GM18498 (cell line): ENCODE measurements around the gene CRYGB.
"Not testable (repeated sequence)": the region's sequence is repeated elsewhere in the genome, so short reads cannot be mapped to it uniquely, and the experiment has no call there.

ENCODE experiments used
- ATAC-seq: cut with Tn5 transposase; IDR thresholded peaks from one replicate; pipeline ENCODE4 v1.9.1; 2021; ENCODE audit warnings: mild to moderate bottlenecking, moderate library complexity; ENCODE audit not compliant: unreplicated experiment

Gene CRYGB

DNA sequence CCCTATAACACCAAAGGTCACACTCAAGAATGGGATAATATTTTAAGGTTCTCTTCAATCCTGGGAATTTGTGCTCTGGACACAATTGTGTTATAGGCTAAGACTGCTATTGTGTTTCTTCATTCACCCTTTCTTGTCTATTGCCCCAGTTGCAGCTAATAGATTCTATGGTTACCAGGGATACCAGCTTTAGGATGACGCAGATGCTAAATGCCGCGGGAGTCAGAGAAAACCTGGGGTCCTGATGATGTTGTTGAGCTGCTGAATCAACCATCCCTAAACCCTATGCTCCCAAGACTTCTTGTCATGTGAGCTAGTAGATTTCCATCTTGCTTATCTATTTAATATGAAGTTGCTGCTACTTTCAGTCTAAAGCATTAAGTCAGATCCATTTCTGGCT is 27.0 kb downstream of the CRYGB start:
- ATAC-seq = no peak

DNA sequence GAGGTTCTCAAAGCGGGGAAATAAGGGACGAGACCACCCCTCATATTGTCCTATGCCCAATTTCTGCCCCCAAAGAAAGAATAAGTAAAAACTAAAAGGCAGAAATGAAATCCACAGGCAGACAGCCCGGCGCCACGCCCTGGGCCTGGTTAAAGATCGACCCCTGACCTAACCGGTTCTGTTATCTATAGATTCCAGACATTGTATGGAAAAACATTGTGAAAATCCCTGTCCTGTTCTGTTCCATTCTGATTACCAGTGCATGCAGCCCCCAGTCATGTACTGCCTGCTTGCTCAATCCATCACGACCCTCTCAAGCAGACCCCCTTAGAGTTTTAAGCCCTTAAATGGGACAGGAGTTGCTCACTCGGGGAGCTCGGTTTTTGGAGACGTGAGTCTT is 28.6 kb downstream of the CRYGB start:
- not testable (repeated sequence) for ATAC-seq

DNA sequence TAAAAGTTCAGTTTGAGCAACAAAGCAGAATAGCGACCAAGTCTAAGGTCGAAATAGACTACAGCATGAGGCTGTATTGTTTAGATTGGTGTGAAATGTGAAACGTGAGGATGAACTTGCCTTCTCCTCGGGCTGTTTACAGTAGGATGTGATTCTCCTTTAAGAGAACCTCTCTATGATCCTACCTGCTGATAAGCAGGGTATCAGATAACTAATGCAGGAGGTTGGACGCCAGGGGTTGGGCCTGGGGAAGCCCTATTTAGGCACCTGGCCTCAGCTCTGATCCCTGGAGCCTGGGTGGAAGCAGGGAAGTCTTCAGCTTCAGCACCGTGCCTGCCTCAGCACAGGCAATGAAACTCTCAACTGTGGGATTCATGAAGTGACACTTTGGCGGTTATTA is 33.0 kb downstream of the CRYGB start:
- ATAC-seq = no peak

DNA sequence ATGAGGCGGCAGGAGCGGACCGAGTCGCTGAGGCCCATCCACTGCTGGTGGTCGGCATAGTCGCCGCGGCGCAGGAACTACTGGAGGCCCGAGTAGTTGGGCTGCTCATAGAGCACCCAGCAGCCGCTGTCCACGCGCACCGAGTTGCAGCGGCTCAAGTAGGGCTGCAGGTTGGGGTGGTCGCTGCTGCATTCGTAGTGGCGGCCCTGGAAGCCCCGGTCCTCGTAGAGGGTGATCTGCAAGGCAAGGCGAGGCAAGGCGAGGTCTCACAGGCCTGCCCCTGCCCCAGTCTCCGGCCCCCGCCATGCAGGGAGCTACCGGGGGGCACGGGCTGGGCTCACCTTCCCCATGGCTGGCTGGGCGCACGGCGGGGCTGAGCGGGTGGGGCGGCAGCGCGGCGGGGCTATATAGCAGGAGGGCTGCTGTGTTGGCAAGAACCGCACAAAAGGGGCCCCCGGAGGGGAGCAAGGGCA is 33.6 kb downstream of the CRYGB start:
- ATAC-seq = not testable (repeated sequence)

DNA sequence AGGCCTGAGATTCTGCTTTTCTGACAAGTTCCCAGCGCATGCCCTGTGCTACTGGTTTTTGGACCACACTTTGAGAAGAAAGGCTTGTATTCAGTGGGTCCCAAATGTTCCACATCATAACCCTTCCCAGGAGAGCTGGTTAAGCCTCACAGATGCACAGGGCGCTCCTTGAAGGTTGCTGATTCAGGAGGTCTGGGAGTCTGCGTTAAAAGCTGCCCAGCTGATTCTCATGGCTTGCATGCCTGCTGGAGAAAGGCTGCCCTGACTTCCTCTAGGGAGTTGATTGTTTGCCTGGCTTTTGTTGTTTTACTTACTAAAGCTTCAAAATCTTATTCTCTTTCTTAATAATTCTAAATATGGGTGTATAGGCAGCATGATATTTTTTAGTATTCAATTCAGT is 42.3 kb downstream of the CRYGB start:
- ATAC-seq = no peak

DNA sequence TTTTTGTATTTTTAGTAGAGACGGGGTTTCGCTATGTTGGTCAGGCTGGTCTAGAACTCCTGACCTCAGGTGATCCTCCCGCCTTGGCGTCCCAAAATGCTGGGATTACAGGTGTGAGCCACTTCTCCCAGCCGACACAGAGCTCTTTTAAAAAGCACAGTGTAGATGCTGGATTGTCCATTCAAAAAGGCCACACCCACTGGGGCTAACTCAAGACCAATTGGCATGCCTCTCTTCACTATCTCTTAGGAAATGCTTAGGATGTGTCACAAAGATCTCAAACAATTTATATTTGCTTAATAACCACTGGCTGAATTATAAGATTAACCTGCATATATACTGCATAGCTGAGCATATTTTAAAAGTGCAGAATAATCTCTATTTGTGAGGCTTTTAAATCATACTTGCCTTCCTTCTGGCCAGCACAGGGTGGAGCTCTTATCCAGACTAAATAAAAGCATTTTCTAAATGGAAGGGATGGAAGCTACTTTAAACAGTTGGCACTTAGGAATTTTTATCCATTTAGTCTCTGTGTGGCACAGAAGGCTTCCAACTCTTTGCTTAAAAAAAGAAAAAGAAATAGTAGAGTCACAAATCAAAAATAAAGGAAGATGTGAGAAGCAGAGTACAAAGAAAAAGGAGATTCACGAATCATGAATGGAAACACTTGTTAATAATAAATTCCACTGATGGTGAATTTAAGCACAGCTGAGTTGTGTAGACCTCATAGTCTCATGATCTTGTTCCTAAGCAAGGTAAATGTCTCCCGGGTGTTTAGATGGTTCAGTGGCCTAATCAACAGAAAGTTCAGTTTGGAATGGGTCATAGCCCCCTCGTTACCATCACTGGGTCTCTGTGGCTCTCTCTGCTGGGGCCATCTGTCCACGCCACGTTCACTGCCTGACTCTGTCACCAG is 44.0 kb downstream of the CRYGB start:
- no peak for ATAC-seq

DNA sequence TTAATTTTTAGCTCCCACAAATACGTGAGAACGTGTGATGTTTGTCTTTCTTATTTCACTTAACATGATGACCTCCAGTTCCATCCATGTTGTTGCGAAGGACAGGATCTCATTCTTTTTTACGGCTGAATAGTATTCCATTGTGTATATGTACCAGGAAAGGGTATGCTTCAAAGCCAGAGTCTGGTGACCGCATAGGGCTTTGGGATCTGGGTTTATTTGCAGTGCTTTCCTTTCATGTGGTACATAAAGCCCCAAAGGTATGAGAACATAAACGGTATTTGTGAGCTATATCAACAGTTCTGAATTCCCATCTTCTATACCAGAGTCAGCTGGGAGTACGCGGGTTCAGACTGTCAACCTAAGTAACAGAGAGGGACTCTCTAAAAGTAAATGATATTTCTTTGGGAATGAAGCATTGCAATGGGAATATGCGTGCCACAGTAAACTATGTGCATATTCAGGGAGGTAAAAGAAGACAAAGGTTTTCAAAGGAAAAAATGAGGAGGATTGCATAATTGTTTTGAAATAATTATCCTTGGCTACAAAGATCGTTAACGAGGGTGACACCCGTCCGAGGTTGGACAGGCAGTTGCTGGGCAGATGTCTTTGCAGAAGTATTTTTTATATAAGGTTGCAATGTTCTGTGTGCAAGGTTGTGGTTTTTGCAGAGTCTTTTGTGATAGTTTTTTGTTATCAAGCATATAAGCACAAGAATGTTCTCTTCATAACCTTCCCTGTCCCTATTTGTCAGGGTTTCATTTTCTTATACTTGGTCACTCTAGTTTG is 46.1 kb downstream of the CRYGB start:
- ATAC-seq = no peak

DNA sequence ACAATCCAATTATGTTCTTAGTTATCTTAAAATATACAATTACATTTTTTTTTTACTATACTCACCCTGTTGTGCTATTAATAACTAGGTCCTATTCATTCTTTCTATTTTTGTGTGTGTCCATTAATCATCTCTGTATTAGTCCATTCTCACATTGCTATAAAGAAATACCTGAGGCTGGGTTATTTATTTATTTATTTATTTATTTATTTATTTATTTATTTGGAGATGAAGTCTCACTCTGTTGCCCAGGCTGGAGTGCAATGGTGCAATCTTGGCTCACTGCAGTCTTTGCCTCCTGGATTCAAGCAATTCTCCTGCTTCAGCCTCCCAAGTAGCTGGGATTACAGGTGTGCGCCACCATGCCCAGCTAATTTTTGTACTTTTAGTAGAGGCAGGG is 47.3 kb downstream of the CRYGB start:
- ATAC-seq = not testable (repeated sequence)

DNA sequence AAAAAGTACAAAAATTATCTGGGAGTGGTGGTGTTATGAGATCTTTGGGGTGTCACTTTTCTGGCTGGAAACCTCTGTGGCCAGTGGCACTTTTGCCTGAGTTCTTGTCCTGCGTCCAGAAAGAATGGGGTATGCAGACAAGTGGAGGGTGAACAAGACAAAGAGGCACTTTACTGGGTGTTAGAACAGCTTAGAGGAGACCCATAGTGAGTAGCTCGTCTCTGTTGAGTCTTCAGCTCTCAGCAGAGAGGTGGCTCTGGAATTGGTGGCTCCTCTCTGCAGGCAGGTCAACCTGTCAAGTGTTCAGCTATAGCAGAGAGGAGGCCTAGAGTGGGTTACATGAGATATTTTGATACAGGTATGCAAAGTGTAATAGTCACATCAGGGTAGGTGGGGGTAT is 47.7 kb downstream of the CRYGB start:
- no peak for ATAC-seq

DNA sequence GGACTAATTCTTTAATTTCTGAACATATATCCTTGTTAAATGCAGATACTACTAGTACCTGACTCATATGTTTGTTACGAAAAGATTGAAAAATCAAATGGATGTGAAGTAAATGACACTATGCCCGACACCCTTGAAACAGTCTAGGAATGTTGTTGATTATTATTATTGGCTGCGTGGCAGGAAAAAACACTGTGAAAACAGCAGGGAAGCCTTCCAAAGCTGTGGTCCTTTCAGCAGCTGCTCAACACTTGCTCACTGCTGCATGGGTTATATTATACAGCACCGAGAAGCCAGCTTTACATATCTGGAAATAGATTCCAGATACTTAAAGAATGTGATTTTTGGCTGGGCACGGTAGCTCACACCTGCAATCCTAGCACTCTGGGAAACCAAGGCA is 48.2 kb downstream of the CRYGB start:
- ATAC-seq = no peak

DNA sequence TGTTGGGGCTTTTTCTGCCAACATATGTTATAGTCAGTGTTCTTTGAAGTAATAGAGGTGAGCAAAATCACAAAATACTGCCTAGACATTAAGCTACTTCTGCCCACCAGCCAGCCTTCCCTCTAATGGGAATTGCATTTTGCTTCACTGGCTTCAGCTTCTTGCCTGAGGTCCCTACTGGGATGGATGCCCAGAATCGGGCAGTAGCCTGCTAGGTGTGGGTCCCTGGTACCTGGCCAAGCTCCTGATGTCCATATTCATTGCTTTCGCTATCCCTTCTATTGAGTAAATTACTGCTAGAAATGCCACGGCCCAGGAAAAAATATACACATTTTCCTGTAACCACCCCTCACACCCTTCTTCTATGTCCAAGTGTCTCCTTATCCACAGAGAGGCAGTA is 48.6 kb downstream of the CRYGB start:
- ATAC-seq = no peak

DNA sequence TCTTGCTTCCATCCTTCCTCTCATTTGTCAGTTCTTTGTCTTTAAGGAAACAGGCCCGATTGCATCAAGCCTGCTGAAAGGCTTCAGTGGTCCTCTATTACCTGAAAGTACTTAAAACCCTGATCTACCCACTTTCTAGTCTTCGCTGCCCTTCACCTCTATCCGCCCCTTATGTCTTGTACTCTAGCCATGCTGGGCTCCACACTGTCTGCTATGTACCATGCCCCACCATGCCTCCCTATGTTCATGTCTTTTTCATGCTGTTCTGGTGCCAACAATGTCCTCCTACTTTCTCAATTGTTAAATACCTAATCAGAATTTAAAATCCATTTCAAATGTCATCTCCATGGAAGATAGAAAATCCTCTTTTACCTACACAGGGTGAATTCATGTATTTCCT is 49.9 kb downstream of the CRYGB start:
- no peak for ATAC-seq

DNA sequence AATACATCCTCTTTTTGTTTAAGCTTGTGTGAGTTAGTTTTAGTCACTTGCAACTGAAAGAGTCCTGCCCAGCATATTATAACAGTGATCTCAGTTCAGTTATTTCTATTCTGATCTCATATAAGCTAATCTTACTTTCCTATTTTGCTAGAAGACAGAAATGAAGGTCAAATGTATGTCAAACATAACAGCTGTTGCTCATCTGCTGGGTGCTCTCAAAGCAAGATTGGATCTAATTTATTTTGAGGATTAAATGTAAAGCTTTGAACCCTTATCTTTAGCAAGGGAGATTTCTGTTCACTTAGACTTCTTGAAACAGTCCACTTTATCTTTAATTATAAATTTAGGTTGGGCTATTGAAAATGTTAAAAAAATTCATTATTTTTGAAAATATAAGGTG is 52.8 kb downstream of the CRYGB start:
- ATAC-seq = no peak
